Thyroid gland (tissue), 4 donors: ENCODE measurements around the gene FGF11.

ENCODE experiments used
- CTCF ChIP-seq, 6 experiments: fragments of 200-600 bp in 3 of 6; fragments of 450-650 bp in 3 of 6; sonication (generic) in 3 of 6; IDR thresholded peaks; one replicate each; pipeline ENCODE4 v1.5.1; 2016 to 2019; ENCODE audit warnings: antibody characterized with exemption in 6 of 6, mild to moderate bottlenecking in 2 of 6, inconsistent platforms in 1 of 6, moderate library complexity in 1 of 6
- POLR2A ChIP-seq, 2 donors: fragments of 450-650 bp; IDR thresholded peaks; one replicate each; pipeline ENCODE4 v1.6.1; 2017; ENCODE audit warnings: antibody characterized with exemption in 2 of 2, mild to moderate bottlenecking in 2 of 2, moderate library complexity in 1 of 2

GRCh38 chr17:7441266-7441665, 2.0 kb downstream of the FGF11 start:
- no peak for TF ChIP-seq POLR2A (IDR thresholded peaks at IDR 0.05)
- no peak for TF ChIP-seq CTCF (IDR thresholded peaks at IDR 0.05)
